ENCODE measurements around the gene TMEM219.

GRCh38 chr16:29926711-29927052 is 35.2 kb upstream of the TMEM219 start:
- no peak for TF ChIP-seq EZH2phosphoT487 (IDR thresholded peaks at IDR 0.05; ENCODE audit: borderline replicate concordance)
- no peak for TF ChIP-seq CTCF (conservative IDR thresholded peaks at IDR 0.05; ENCODE audit: low read length)

Data from Loucy (cell line).